Fibroblast of lung (primary cell): ENCODE data around the gene PZP. TPM values are rescaled to one million over a fixed set of nuclear protein-coding genes. Genes with fewer than 3 reads are reported as not detected.
"Not testable (repeated sequence)": the region's sequence is repeated elsewhere in the genome, so short reads cannot be mapped to it uniquely, and the experiment has no call there.

Experiments
- DNase-seq, 2 donors: peaks; one replicate each; pipeline versions ENCODE4 v3.0.0 to v3.0.0-alpha.2; 2010; ENCODE audit warnings: low read depth in 2 of 2
- H2AFZ ChIP-seq: 2 replicates; pipeline ENCODE4 v1.5.1; 2012; ENCODE audit warnings: low read length, control low read depth, inconsistent platforms
- H3K27ac ChIP-seq: 2 replicates; pipeline ENCODE4 v1.5.1; 2011; ENCODE audit warnings: low read length, control low read depth; ENCODE audit not compliant: insufficient read depth
- H3K27me3 ChIP-seq: 2 replicates; pipeline ENCODE4 v1.5.1; 2011; ENCODE audit warnings: mild to moderate bottlenecking, low read length; ENCODE audit not compliant: control insufficient read depth, insufficient read depth
- H3K36me3 ChIP-seq: 2 replicates; pipeline ENCODE4 v1.5.1; 2011; ENCODE audit warnings: low read length; ENCODE audit not compliant: control insufficient read depth, insufficient read depth
- H3K4me1 ChIP-seq: 2 replicates; pipeline ENCODE4 v1.5.1; 2011; ENCODE audit warnings: low read length; ENCODE audit not compliant: control insufficient read depth, insufficient read depth; ENCODE audit errors: extremely low read depth
- H3K4me2 ChIP-seq: 2 replicates; pipeline ENCODE4 v1.5.1; 2011; ENCODE audit warnings: low read length, control low read depth; ENCODE audit not compliant: insufficient read depth; ENCODE audit errors: extremely low read depth
- H3K4me3 ChIP-seq, 4 experiments: fragments of 200-600 bp in 1 of 4; sonication (generic) in 1 of 4; replicated peaks in 1 of 4; 2 replicates each; pipeline ENCODE4 v1.5.1; 2011 to 2016; ENCODE audit warnings: low read length in 4 of 4, low read depth in 3 of 4, mild to moderate bottlenecking in 3 of 4, control low read depth in 2 of 4, inconsistent platforms in 1 of 4, mixed read lengths in 1 of 4; ENCODE audit not compliant: insufficient read depth in 1 of 4; ENCODE audit errors: control extremely low read depth in 1 of 4
- H3K79me2 ChIP-seq: 2 replicates; pipeline ENCODE4 v1.5.1; 2012; ENCODE audit warnings: mild to moderate bottlenecking, low read length, inconsistent platforms; ENCODE audit not compliant: control insufficient read depth, insufficient read depth
- H3K9ac ChIP-seq: 2 replicates; pipeline ENCODE4 v1.5.1; 2011; ENCODE audit warnings: mild to moderate bottlenecking, low read length, control low read depth; ENCODE audit not compliant: insufficient read depth
- H3K9me3 ChIP-seq: 2 replicates; pipeline ENCODE4 v1.5.1; 2012; ENCODE audit warnings: low read depth, low read length; ENCODE audit not compliant: control insufficient read depth, insufficient read depth
- H4K20me1 ChIP-seq: 2 replicates; pipeline ENCODE4 v1.5.1; 2011; ENCODE audit warnings: low read length; ENCODE audit not compliant: control insufficient read depth, insufficient read depth; ENCODE audit errors: extremely low read depth
- CTCF ChIP-seq, 2 donors: IDR thresholded peaks in 1 of 2; conservative IDR thresholded peaks in 1 of 2; 1 replicate in 1 of 2; 2 replicates in 1 of 2; pipeline ENCODE4 v1.5.1; 2011 to 2012; ENCODE audit warnings: low read length in 2 of 2, control low read depth in 1 of 2, inconsistent platforms in 1 of 2, low read depth in 1 of 2, mild to moderate bottlenecking in 1 of 2
- EZH2 ChIP-seq: IDR thresholded peaks from 2 replicates; pipeline ENCODE4 v1.5.1; 2012; ENCODE audit warnings: low read length, control low read depth, mild to moderate bottlenecking; ENCODE audit errors: missing control alignments
- polyA plus RNA-seq, 2 donors: library from polyadenylated mRNA; depleted of rRNA in 1 of 2; stranded (reverse) in 1 of 2; unstranded in 1 of 2; fragments of >200 nt; gene quantifications; 2 replicates each; pipeline ENCODE4 v1.2.1, GENCODE V29; 2011 to 2012; ENCODE audit warnings: missing spikeins in 1 of 2
- total RNA-seq: library from RNA; depleted of rRNA; stranded (reverse); fragments of >200 nt; gene quantifications from 2 replicates; pipeline ENCODE4 v1.2.1, GENCODE V29; 2014

The PZP gene
- total and polyA plus RNA-seq, 2 donors (not counting 1 experiment from before 2014, with no cell fraction given), result not detected

- DNase-seq, result no peak
- TF ChIP-seq CTCF (conservative IDR thresholded peaks at IDR 0.05 in 1 of 2, IDR thresholded peaks at IDR 0.05 in 1 of 2; ENCODE audit: low read depth in 1 of 2, low read length in 2 of 2), result no peak
- TF ChIP-seq EZH2, result no peak
These were observed 38.1 kb downstream of the PZP start for GRCh38 chr12:9169979-9170634.

GRCh38 chr12:9167345-9167744 is 40.9 kb downstream of the PZP start:
- not testable (repeated sequence) for H2AFZ ChIP-seq, H3K27me3 ChIP-seq, H3K4me2 ChIP-seq, H3K9me3 ChIP-seq, H3K4me1 ChIP-seq, H3K36me3 ChIP-seq, H3K27ac ChIP-seq, H3K79me2 ChIP-seq, H3K4me3 ChIP-seq, H3K9ac ChIP-seq, DNase-seq, H4K20me1 ChIP-seq

More at GRCh38 chr12:9169979-9170634, 38.1 kb downstream of the PZP start:
- H3K9ac ChIP-seq, result no peak overlapping the region
- H3K4me1 ChIP-seq, result no peaks in the 10 kb centered on the region
- no peaks in the 10 kb centered on the region for H4K20me1 ChIP-seq
- no peaks in the 10 kb centered on the region for H3K79me2 ChIP-seq
- H3K4me2 ChIP-seq, result no peak overlapping the region
- H3K27ac ChIP-seq, result no peak overlapping the region
- H3K36me3 ChIP-seq, result no peaks in the 10 kb centered on the region
- no peak overlapping the region for H2AFZ ChIP-seq
- no peaks in the 10 kb centered on the region for H3K27me3 ChIP-seq
- H3K4me3 ChIP-seq, result no peak overlapping the region
- H3K9me3 ChIP-seq, result no peaks in the 10 kb centered on the region

- Histone ChIP-seq H3K36me3 (no peaks in the 10 kb centered on the region), H2AFZ (no peak overlapping the region), H3K27ac (no peak overlapping the region), H3K27me3 (no peaks in the 10 kb centered on the region), H3K4me2 (no peak overlapping the region), H3K9ac (no peak overlapping the region), H3K79me2 (no peaks in the 10 kb centered on the region), H3K9me3 (no peaks in the 10 kb centered on the region), H3K4me1 (no peaks in the 10 kb centered on the region), H3K4me3 (no peak overlapping the region), H4K20me1 (no peaks in the 10 kb centered on the region)
- TF ChIP-seq EZH2, result no peak
- TF ChIP-seq CTCF (conservative IDR thresholded peaks at IDR 0.05 in 1 of 2, IDR thresholded peaks at IDR 0.05 in 1 of 2; ENCODE audit: low read depth in 1 of 2, low read length in 2 of 2), result no peak
- no peak for DNase-seq
These were observed 44.8 kb downstream of the PZP start for GRCh38 chr12:9163392-9163791.
